NB4 (cell line): ENCODE data around the gene ALG5.

ENCODE experiments used
- MYC ChIP-seq: IDR thresholded peaks from 2 replicates; pipeline ENCODE4 v1.6.1; 2011; ENCODE audit warnings: low read depth, low read length
- POLR2A ChIP-seq: IDR thresholded peaks from 2 replicates; pipeline ENCODE4 v1.6.1; 2011; ENCODE audit warnings: mild to moderate bottlenecking; ENCODE audit not compliant: insufficient read length; ENCODE audit errors: extremely low read depth
- TF ChIP-seq, protein P1 (sequence below): IDR thresholded peaks from one replicate; pipeline ENCODE4 v1.5.1; 2012; ENCODE audit warnings: low read depth, low read length

DNA sequence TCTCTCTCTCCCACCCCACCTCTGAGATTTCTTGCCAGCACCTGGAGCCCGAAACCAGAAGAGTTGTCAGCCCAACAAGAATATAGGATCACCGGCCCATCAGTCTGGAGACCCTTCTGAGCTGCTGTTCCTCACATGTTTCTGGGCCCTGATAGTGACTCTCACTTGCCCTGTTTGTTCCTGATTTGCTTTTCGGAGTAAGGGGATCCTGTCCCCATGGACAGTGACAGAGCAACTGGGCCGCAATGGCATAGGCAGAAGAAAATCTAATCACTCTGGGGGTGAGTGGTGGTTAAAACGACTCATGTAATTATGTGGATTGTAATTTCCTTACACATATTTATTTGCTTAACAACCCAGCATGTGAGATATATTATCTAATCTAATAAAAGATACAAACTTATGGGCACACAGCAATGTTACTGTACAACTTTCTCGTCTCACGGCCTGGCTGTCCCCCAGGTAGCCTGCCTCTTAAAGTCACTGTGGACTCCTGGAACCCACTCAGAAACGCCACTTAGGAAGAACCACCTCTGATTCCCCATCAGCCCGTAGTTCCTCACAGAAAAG, 78.4 kb downstream of the ALG5 start:
- TF ChIP-seq, protein P1, sequence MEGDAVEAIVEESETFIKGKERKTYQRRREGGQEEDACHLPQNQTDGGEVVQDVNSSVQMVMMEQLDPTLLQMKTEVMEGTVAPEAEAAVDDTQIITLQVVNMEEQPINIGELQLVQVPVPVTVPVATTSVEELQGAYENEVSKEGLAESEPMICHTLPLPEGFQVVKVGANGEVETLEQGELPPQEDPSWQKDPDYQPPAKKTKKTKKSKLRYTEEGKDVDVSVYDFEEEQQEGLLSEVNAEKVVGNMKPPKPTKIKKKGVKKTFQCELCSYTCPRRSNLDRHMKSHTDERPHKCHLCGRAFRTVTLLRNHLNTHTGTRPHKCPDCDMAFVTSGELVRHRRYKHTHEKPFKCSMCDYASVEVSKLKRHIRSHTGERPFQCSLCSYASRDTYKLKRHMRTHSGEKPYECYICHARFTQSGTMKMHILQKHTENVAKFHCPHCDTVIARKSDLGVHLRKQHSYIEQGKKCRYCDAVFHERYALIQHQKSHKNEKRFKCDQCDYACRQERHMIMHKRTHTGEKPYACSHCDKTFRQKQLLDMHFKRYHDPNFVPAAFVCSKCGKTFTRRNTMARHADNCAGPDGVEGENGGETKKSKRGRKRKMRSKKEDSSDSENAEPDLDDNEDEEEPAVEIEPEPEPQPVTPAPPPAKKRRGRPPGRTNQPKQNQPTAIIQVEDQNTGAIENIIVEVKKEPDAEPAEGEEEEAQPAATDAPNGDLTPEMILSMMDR: no peak
- TF ChIP-seq POLR2A (no peak), MYC (no peak)
